CD14-positive monocyte (primary cell): ENCODE data around the gene SLC4A1AP. TPM values are rescaled to one million over a fixed set of nuclear protein-coding genes. Genes with fewer than 3 reads are reported as not detected.

ENCODE experiments used
- DNase-seq, 3 donors: peaks; one replicate each; pipeline ENCODE4 v3.0.0-alpha.2; 2011 to 2022
- H2AFZ ChIP-seq: 2 replicates; pipeline ENCODE4 v1.6.0; 2012; ENCODE audit warnings: mild to moderate bottlenecking, low read depth, low read length, inconsistent platforms; ENCODE audit not compliant: insufficient read depth, poor library complexity, severe bottlenecking
- H3K27ac ChIP-seq, 2 donors: 1 replicate in 1 of 2; 2 replicates in 1 of 2; pipeline ENCODE4 v1.5.1; 2012 to 2013; ENCODE audit warnings: low read length in 2 of 2, control low read depth in 1 of 2, inconsistent platforms in 1 of 2, low read depth in 1 of 2, mild to moderate bottlenecking in 1 of 2
- H3K27me3 ChIP-seq, 2 donors: one replicate each; pipeline versions ENCODE4 v1.6.0 to v1.6.1; 2011 to 2013; ENCODE audit warnings: low read length in 2 of 2; ENCODE audit not compliant: control insufficient read depth in 2 of 2, insufficient read depth in 2 of 2
- H3K36me3 ChIP-seq, 2 donors: replicated peaks in 1 of 2; 1 replicate in 1 of 2; 2 replicates in 1 of 2; pipeline versions ENCODE4 v1.5.1 to v1.6.1; 2012 to 2013; ENCODE audit warnings: low read length in 2 of 2, control low read depth in 1 of 2, inconsistent platforms in 1 of 2, mild to moderate bottlenecking in 1 of 2; ENCODE audit not compliant: insufficient read depth in 2 of 2, control insufficient read depth in 1 of 2
- H3K4me1 ChIP-seq, 2 donors: 1 replicate in 1 of 2; 2 replicates in 1 of 2; pipeline versions ENCODE4 v1.5.1 to v1.6.1; 2012 to 2013; ENCODE audit warnings: low read length in 2 of 2, control low read depth in 1 of 2, inconsistent platforms in 1 of 2, mild to moderate bottlenecking in 1 of 2, moderate library complexity in 1 of 2; ENCODE audit not compliant: insufficient read depth in 2 of 2, control insufficient read depth in 1 of 2
- H3K4me2 ChIP-seq: replicated peaks from 2 replicates; pipeline ENCODE3; 2012; ENCODE audit warnings: low read length, moderate library complexity, mild to moderate bottlenecking; ENCODE audit not compliant: poor library complexity, severe bottlenecking; ENCODE audit errors: extremely low read depth
- H3K4me3 ChIP-seq, 3 experiments: fragments of 200-600 bp in 1 of 3; sonication (generic) in 1 of 3; replicated peaks in 1 of 3; 1 replicate in 2 of 3; 2 replicates in 1 of 3; pipeline ENCODE4 v1.5.1; 2011 to 2013; ENCODE audit warnings: low read length in 3 of 3, mild to moderate bottlenecking in 3 of 3, control low read depth in 2 of 3, low read depth in 2 of 3, inconsistent platforms in 1 of 3, moderate library complexity in 1 of 3
- H3K79me2 ChIP-seq: 2 replicates; pipeline ENCODE4 v1.6.0; 2012; ENCODE audit warnings: mild to moderate bottlenecking, control low read depth, inconsistent platforms, low read length, moderate library complexity; ENCODE audit not compliant: insufficient read depth
- H3K9ac ChIP-seq: 2 replicates; pipeline ENCODE4 v1.6.0; 2017; ENCODE audit warnings: low read length, mild to moderate bottlenecking; ENCODE audit not compliant: insufficient read depth, poor library complexity, severe bottlenecking
- H3K9me3 ChIP-seq, 2 donors: replicated peaks in 1 of 2; 1 replicate in 1 of 2; 2 replicates in 1 of 2; pipeline versions ENCODE4 v1.5.1 to v1.6.1; 2012 to 2013; ENCODE audit warnings: low read length in 2 of 2, control low read depth in 1 of 2; ENCODE audit not compliant: control insufficient read depth in 1 of 2, insufficient read depth in 1 of 2
- H4K20me1 ChIP-seq: 2 replicates; pipeline ENCODE4 v1.6.0; 2012; ENCODE audit warnings: mild to moderate bottlenecking, low read length, control low read depth, moderate library complexity; ENCODE audit not compliant: insufficient read depth
- H3K27ac Mint-ChIP-seq, 7 donors: one replicate each; pipeline ENCODE4 v1.8.0; 2020; ENCODE audit warnings: mild to moderate bottlenecking in 7 of 7, mixed read lengths in 7 of 7, moderate library complexity in 6 of 7, inconsistent platforms in 2 of 7
- H3K27me3 Mint-ChIP-seq, 3 donors: one replicate each; pipeline ENCODE4 v1.8.0; 2021 to 2022; ENCODE audit warnings: low read depth in 3 of 3, mild to moderate bottlenecking in 3 of 3, mixed read lengths in 3 of 3, moderate library complexity in 3 of 3, inconsistent platforms in 1 of 3
- H3K36me3 Mint-ChIP-seq, 2 donors: one replicate each; pipeline ENCODE4 v1.8.0; 2020; ENCODE audit warnings: mixed read lengths in 2 of 2, inconsistent platforms in 1 of 2, mild to moderate bottlenecking in 1 of 2
- H3K4me1 Mint-ChIP-seq: one replicate; pipeline ENCODE4 v1.8.0; 2020; ENCODE audit warnings: mild to moderate bottlenecking, mixed read lengths
- H3K4me3 Mint-ChIP-seq, 2 donors: one replicate each; pipeline ENCODE4 v1.8.0; 2020; ENCODE audit warnings: mild to moderate bottlenecking in 2 of 2, mixed read lengths in 2 of 2, moderate library complexity in 1 of 2
- H3K9me3 Mint-ChIP-seq, 7 donors: one replicate each; pipeline ENCODE4 v1.8.0; 2020 to 2022; ENCODE audit warnings: mixed read lengths in 7 of 7, mild to moderate bottlenecking in 6 of 7, moderate library complexity in 6 of 7, inconsistent platforms in 2 of 7
- WGBS: methylation state at CpG from one replicate; pipeline ENCODE4 v1.1.5; 2013; ENCODE audit warnings: missing lambda C conversion rate; ENCODE audit not compliant: insufficient coverage; 5-methylcytosine and 5-hydroxymethylcytosine counted together
- intact Hi-C, 2 donors: fragments of 100-400 bp; cut with micrococcal nuclease; formaldehyde crosslinking; loops; one replicate each; pipeline versions ENCODE4 v1.15.0 to v1.15.1; 2023
- polyA plus RNA-seq, 3 donors: library from polyadenylated mRNA; depleted of rRNA in 1 of 3; unstranded in 2 of 3; stranded (reverse) in 1 of 3; fragments of 300-500 nt in 2 of 3; fragments of >200 nt in 1 of 3; fragmentation: Illumina TruSeq in 2 of 3; gene quantifications; 1 replicate in 2 of 3; 2 replicates in 1 of 3; pipeline ENCODE4 v1.2.3, GENCODE V29; 2012 to 2021
- TF ChIP-seq, protein P1 (sequence below): fragments of 200-600 bp; IDR thresholded peaks from one replicate; pipeline ENCODE4 v1.8.0; 2022; ENCODE audit warnings: antibody characterized with exemption, mild to moderate bottlenecking

The SLC4A1AP gene
- polyA plus RNA-seq, 3 donors = 12.7 to 24.9 (median 18.3) TPM

DNA sequence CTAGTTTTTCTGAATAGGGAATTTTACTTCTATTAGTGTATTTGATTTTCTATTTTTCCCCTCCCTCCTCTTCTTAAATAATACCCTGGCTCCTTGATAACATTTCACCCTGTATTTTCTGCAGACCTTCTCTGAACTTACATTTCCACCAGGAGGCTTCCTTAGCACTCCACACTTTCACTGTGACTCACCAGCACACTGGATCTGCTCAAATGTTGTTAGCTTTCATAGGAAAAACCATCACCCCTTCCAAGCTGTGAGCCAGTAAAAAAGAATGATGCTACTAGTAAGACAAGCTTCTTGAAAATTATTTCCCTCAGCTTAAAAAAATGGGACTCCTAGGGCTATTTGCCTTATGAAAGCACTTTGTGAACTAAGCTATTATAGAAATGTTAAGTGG lies 16.4 kb upstream of the SLC4A1AP start:
- H3K9me3 Mint-ChIP-seq = no peaks in the 10 kb centered on the region
- Histone ChIP-seq H3K4me3 (no peak overlapping the region), H3K79me2 (no peaks in the 10 kb centered on the region), H2AFZ (no peak overlapping the region), H3K27ac (no peak overlapping the region), H3K9ac (no peak overlapping the region), H3K4me1 (no peaks in the 10 kb centered on the region), H3K27me3 (no peaks in the 10 kb centered on the region), H4K20me1 (no peaks in the 10 kb centered on the region), H3K9me3 (no peaks in the 10 kb centered on the region), H3K36me3 (peaks cover 79 to 95% of the 10 kb centered on the region in 2 donors), H3K4me2 (no peak overlapping the region)
- DNase-seq = no peak
- no peaks in the 10 kb centered on the region for H3K27me3 Mint-ChIP-seq
- TF ChIP-seq, protein P1, sequence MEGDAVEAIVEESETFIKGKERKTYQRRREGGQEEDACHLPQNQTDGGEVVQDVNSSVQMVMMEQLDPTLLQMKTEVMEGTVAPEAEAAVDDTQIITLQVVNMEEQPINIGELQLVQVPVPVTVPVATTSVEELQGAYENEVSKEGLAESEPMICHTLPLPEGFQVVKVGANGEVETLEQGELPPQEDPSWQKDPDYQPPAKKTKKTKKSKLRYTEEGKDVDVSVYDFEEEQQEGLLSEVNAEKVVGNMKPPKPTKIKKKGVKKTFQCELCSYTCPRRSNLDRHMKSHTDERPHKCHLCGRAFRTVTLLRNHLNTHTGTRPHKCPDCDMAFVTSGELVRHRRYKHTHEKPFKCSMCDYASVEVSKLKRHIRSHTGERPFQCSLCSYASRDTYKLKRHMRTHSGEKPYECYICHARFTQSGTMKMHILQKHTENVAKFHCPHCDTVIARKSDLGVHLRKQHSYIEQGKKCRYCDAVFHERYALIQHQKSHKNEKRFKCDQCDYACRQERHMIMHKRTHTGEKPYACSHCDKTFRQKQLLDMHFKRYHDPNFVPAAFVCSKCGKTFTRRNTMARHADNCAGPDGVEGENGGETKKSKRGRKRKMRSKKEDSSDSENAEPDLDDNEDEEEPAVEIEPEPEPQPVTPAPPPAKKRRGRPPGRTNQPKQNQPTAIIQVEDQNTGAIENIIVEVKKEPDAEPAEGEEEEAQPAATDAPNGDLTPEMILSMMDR = no peak
- H3K4me1 Mint-ChIP-seq = no peaks in the 10 kb centered on the region
- intact Hi-C loops = no loop called here
- peaks cover 67 to 89% of the 10 kb centered on the region in 2 donors for H3K36me3 Mint-ChIP-seq
- no peak overlapping the region for H3K4me3 Mint-ChIP-seq
- H3K27ac Mint-ChIP-seq = no peak overlapping the region

GRCh38 chr2:27647737-27648136 lies 16.0 kb upstream of the SLC4A1AP start:
- no peak overlapping the region for H3K4me3 Mint-ChIP-seq
- Histone ChIP-seq H3K4me2 (no peak overlapping the region), H3K27ac (no peak overlapping the region), H3K79me2 (no peaks in the 10 kb centered on the region), H2AFZ (no peak overlapping the region), H3K36me3 (peaks cover 82 to 95% of the 10 kb centered on the region in 2 donors), H3K4me3 (no peak overlapping the region), H4K20me1 (no peaks in the 10 kb centered on the region), H3K9ac (no peak overlapping the region), H3K9me3 (no peaks in the 10 kb centered on the region), H3K4me1 (no peaks in the 10 kb centered on the region), H3K27me3 (no peaks in the 10 kb centered on the region)
- no peak overlapping the region for H3K27ac Mint-ChIP-seq
- TF ChIP-seq, protein P1 = no peak
- 92% methylated on average over 3 of the region's 4 CpGs for WGBS
- H3K27me3 Mint-ChIP-seq = no peaks in the 10 kb centered on the region
- no peaks in the 10 kb centered on the region for H3K9me3 Mint-ChIP-seq
- no peak for DNase-seq
- H3K36me3 Mint-ChIP-seq = peaks cover 67 to 88% of the 10 kb centered on the region in 2 donors
- no peaks in the 10 kb centered on the region for H3K4me1 Mint-ChIP-seq
- intact Hi-C loops = no loop called here
